ENCODE results near the gene DSE.

Gene DSE

DNA sequence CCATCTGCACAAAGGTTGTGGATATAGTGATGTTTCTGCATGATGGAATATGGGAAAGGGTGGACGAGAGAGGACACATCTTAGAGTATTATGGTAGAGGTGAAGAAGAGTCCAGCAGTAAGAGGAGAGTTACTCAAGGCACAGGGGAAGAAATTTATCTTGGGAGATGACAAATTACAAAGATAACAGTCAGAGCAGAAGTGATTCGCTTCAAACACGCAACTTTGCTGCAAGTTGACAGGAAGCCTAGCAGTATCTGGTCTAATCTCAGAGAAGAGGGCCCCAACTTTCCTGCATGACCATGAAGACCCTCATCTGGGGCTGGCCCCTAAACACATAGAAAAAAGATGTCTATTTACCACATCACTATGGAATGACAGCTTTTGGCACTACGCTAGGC lies 89.2 kb downstream of the DSE start:
- Mint-ChIP-seq H3K4me1 (peaks cover 6% of the 10 kb centered on the region), H3K4me3 (peak overlapping the region in 2 of 3 experiments; percentile 1 to 29), H3K27ac (no peak overlapping the region), H3K27me3 (ENCODE audit: low read depth) (peaks cover 35% of the 10 kb centered on the region), H3K9me3 (no peaks in the 10 kb centered on the region), H3K36me3 (ENCODE audit: low read depth) (no peaks in the 10 kb centered on the region)
- TF ChIP-seq, protein P1, sequence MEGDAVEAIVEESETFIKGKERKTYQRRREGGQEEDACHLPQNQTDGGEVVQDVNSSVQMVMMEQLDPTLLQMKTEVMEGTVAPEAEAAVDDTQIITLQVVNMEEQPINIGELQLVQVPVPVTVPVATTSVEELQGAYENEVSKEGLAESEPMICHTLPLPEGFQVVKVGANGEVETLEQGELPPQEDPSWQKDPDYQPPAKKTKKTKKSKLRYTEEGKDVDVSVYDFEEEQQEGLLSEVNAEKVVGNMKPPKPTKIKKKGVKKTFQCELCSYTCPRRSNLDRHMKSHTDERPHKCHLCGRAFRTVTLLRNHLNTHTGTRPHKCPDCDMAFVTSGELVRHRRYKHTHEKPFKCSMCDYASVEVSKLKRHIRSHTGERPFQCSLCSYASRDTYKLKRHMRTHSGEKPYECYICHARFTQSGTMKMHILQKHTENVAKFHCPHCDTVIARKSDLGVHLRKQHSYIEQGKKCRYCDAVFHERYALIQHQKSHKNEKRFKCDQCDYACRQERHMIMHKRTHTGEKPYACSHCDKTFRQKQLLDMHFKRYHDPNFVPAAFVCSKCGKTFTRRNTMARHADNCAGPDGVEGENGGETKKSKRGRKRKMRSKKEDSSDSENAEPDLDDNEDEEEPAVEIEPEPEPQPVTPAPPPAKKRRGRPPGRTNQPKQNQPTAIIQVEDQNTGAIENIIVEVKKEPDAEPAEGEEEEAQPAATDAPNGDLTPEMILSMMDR (IDR thresholded peaks at IDR 0.05; ENCODE audit: unreplicated experiment in 3 of 3), result no peak

GRCh38 chr6:116461331-116461931 lies 90.7 kb downstream of the DSE start, which contains the start of gene CALHM6:
CALHM6 (plus strand) TSS chr6:116461375; CDS start chr6:116461930, 555 bp downstream.
- Mint-ChIP-seq H3K27me3 (ENCODE audit: low read depth) (peaks cover 40% of the 10 kb centered on the region), H3K4me1 (peaks cover 6% of the 10 kb centered on the region), H3K36me3 (ENCODE audit: low read depth) (no peaks in the 10 kb centered on the region), H3K27ac (peak within 1 kb of the TSS in 1 of 3 experiments; percentile 74), H3K9me3 (no peaks in the 10 kb centered on the region), H3K4me3 (peak within 1 kb of the TSS; percentile 60 to 81 (median 73))
- TF ChIP-seq, protein P1 (IDR thresholded peaks at IDR 0.05; ENCODE audit: unreplicated experiment in 3 of 3), result no peak

DNA sequence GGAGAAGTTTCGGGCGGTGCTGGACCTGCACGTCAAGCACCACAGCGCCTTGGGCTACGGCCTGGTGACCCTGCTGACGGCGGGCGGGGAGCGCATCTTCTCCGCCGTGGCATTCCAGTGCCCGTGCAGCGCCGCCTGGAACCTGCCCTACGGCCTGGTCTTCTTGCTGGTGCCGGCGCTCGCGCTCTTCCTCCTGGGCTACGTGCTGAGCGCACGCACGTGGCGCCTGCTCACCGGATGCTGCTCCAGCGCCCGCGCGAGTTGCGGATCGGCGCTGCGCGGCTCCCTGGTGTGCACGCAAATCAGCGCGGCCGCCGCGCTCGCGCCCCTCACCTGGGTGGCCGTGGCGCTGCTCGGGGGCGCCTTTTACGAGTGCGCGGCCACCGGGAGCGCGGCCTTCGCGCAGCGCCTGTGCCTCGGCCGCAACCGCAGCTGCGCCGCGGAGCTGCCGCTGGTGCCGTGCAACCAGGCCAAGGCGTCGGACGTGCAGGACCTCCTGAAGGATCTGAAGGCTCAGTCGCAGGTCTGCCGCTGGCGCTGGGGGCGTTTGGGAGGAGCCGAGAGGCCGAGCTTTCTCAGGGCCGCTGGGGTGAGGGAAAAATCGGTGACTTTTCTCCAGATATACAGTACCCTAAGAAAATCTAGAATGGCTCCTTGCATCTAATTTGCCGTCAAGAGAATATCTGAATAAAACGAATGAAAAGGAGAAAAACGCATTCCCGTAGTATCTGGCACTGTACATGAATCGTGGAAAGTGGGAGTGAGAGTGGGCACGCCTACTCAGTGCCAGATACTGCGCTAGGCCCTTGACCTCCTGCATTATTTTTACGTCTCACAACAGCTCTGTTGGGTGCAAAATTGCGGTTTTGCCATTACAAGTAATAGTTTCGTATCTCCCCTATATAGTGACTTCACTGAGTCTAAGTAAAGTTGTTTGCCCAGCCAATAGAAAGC lies 91.5 kb downstream of the DSE start:
- TF ChIP-seq, protein P1 (IDR thresholded peaks at IDR 0.05; ENCODE audit: unreplicated experiment in 3 of 3), result no peak
- H3K36me3 Mint-ChIP-seq (ENCODE audit: low read depth), result no peaks in the 10 kb centered on the region
- H3K9me3 Mint-ChIP-seq, result no peaks in the 10 kb centered on the region
- H3K27me3 Mint-ChIP-seq (ENCODE audit: low read depth), result peaks cover 40% of the 10 kb centered on the region
- peak overlapping the region; percentile 60 to 81 (median 77) for H3K4me3 Mint-ChIP-seq
- H3K4me1 Mint-ChIP-seq, result peaks cover 10% of the 10 kb centered on the region
- peak overlapping the region in 2 of 3 experiments; percentile 12 to 42 for H3K27ac Mint-ChIP-seq

DNA sequence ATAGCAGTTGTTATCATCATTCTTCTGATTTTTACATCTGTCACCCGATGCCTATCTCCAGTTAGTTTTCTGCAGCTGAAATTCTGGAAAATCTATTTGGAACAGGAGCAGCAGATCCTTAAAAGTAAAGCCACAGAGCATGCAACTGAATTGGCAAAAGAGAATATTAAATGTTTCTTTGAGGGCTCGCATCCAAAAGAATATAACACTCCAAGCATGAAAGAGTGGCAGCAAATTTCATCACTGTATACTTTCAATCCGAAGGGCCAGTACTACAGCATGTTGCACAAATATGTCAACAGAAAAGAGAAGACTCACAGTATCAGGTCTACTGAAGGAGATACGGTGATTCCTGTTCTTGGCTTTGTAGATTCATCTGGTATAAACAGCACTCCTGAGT lies 92.6 kb downstream of the DSE start:
- Mint-ChIP-seq H3K27me3 (ENCODE audit: low read depth) (peaks cover 37% of the 10 kb centered on the region), H3K4me1 (peaks cover 10% of the 10 kb centered on the region), H3K36me3 (ENCODE audit: low read depth) (no peaks in the 10 kb centered on the region), H3K9me3 (no peaks in the 10 kb centered on the region), H3K27ac (no peak overlapping the region), H3K4me3 (peak overlapping the region in 2 of 3 experiments; percentile 33 to 77)
- TF ChIP-seq, protein P1 (IDR thresholded peaks at IDR 0.05; ENCODE audit: unreplicated experiment in 3 of 3), result no peak

DNA sequence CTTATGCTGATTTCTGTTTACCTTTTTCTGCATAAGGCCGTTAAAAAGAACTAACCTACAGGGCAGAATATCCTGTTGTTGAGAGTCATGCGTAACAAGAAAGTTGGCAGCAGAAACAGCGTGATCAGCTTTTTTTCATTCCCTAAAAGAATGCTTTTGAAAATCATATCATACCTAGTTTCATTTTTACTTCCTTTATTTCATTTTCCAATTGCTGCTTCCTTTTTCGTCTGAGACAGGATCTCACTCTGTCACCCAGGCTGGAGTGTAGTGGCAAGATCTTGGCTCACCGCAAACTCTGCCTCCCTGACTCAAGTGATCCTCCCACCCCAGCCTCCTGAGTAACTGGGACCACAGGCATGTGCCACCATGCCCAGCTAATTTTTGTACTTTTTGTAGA lies 94.5 kb downstream of the DSE start:
- H3K27me3 Mint-ChIP-seq (ENCODE audit: low read depth), result peaks cover 22% of the 10 kb centered on the region
- no peaks in the 10 kb centered on the region for H3K36me3 Mint-ChIP-seq (ENCODE audit: low read depth)
- peaks cover 10% of the 10 kb centered on the region for H3K4me1 Mint-ChIP-seq
- TF ChIP-seq, protein P1 (IDR thresholded peaks at IDR 0.05; ENCODE audit: unreplicated experiment in 3 of 3), result no peak
- no peaks in the 10 kb centered on the region for H3K9me3 Mint-ChIP-seq
- no peak overlapping the region for H3K4me3 Mint-ChIP-seq
- H3K27ac Mint-ChIP-seq, result no peak overlapping the region

All from nephron (organoid).